HG03103 (cell line): ENCODE data around the gene RAB40C.

Experiments
- ATAC-seq: cut with Tn5 transposase; IDR thresholded peaks from one replicate; pipeline ENCODE4 v1.9.1; 2021; ENCODE audit warnings: low read depth; ENCODE audit not compliant: unreplicated experiment

RAB40C gene

DNA sequence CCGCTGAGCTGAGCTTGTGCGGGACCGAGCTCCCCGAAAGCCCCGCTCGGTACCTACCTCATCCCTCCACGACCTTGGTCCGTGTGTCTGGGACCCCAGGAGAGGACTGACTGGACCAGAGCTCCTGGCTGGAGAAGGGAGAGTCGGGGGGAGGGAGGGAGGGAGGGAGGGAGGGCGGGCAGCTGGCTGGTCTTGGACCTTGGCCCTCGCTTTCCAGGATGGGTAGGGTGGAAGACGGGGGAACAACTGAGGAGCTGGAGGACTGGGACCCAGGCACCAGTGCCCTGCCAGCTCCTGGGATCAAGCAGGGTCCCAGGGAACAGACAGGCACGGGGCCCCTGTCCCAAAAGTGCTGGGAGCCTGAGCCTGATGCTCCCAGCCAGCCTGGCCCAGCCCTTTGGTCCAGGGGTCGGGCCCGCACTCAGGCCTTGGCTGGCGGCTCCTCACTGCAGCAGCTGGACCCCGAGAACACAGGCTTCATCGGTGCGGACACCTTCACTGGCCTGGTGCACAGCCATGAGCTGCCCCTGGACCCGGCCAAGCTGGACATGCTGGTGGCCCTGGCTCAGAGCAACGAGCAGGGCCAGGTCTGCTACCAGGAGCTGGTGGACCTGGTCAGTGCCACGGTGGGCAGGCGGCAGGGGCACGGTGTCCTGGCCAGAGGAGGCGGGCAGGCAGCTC lies 86.2 kb downstream of the RAB40C start:
- no peak for ATAC-seq

DNA sequence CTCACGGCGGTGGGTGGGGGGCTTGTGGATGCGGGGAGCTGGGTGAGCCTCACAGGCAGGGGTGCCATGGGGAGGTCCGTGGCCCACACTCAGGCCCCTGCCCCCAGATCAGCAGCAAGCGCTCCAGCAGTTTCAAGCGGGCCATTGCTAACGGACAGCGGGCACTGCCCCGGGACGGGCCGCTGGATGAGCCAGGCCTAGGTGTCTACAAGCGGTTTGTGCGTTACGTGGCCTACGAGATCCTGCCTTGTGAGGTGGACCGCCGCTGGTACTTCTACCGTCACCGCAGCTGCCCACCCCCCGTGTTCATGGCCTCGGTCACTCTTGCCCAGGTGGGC lies 86.7 kb downstream of the RAB40C start:
- ATAC-seq: no peak

DNA sequence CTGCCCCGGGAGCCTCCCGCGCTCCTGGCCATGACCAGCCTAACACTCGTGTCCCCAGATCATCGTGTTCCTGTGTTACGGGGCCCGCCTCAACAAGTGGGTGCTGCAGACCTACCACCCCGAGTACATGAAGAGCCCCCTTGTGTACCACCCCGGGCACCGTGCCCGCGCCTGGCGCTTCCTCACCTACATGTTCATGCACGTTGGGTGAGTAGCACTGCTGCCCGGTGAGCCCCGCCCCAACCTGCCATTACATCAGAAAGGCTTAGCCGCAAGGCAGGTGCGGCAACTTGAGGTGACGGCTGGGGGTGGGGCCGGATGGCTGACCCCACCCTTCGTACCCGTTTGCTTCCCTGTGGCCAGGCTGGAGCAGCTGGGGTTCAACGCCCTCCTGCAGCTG lies 87.0 kb downstream of the RAB40C start:
- ATAC-seq: no peak

DNA sequence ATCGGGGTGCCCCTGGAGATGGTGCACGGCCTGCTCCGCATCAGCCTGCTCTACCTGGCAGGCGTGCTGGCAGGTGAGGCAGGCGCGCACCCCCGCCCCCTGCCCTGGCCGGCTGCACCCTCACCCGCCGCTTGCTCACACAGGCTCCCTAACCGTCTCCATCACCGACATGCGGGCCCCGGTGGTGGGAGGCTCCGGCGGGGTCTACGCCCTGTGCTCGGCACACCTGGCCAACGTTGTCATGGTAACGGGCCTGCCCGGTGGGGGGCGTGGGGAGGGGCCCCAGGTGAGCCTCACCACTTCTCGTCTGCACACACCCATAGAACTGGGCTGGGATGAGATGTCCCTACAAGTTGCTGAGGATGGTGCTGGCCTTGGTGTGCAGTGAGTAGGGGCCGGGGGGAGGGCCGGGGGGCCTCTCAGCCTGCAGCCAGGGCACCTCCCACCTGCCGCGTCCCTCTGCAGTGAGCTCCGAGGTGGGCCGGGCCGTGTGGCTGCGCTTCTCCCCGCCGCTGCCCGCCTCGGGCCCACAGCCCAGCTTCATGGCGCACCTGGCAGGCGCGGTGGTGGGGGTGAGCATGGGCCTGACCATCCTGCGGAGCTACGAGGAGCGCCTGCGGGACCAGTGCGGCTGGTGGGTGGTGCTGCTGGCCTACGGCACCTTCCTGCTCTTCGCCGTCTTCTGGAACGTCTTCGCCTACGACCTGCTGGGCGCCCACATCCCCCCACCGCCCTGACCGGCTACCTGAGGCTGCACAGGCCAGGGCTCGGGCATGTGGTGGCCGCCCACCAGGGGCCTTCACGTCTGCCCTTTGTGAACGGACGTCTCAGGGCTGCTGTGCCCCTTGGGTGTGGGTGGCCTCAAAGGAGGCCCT lies 87.7 kb downstream of the RAB40C start:
- no peak for ATAC-seq

DNA sequence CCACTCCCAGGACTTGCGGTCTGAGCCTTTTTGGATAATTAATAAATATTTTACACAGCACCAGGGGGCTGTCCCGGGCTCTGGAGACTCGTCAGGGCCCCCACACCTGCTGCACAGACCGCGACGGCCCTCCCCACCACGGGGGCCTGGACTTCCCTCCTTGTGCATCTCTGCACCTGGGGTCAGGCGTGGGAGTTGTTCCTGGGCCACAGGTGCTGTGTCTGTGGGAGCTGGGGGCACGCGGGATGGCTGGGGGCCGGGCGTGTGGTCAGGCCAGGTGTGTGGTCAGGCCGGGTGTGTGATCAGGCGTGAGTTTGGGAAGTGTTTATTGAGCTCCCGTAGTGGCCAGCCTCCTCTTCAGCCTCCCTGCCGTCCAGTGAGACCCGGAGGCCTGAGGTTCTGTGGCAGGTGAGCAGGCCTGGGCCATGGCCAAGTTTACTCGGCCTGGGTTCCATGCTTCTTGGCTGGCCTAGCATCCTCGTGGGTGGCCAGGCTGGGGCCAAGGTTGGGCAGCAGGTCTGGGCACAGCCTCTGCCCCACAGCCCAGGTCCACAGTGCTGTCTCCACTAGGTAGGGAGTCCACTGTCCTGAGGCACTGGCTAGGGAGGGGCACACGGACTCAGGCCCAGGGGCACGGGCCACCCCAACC lies 88.5 kb downstream of the RAB40C start:
- ATAC-seq: no peak
